NCI-H2196 (cell line): Measurements from ENCODE around the gene ZFHX3.

Experiments used
- DNase-seq: peaks from one replicate; lab custom pipeline; 2025; ENCODE audit not compliant: unreplicated experiment; lab: John Stamatoyannopoulos, UW

The ZFHX3 gene

GRCh38 chr16:73069581-73070262 lies 21.8 kb upstream of the ZFHX3 start:
- no peak for DNase-seq

GRCh38 chr16:73068541-73069401 lies 20.8 kb upstream of the ZFHX3 start:
- DNase-seq = peak; percentile 68

- no peak for DNase-seq
Observed at GRCh38 chr16:73067671-73068540, 20.0 kb upstream of the ZFHX3 start.

GRCh38 chr16:73066927-73067670 lies 19.2 kb upstream of the ZFHX3 start:
- no peak for DNase-seq

GRCh38 chr16:73066331-73066926 lies 18.5 kb upstream of the ZFHX3 start:
- DNase-seq = no peak

- no peak for DNase-seq
Observed at GRCh38 chr16:73065632-73066330, 17.9 kb upstream of the ZFHX3 start.

GRCh38 chr16:73064994-73065545 lies 17.1 kb upstream of the ZFHX3 start:
- no peak for DNase-seq

- no peak for DNase-seq
Observed at GRCh38 chr16:73064212-73064993, 16.5 kb upstream of the ZFHX3 start.

GRCh38 chr16:73063854-73064211 lies 15.9 kb upstream of the ZFHX3 start:
- DNase-seq = no peak

- no peak for DNase-seq
Observed at GRCh38 chr16:73062743-73063733, 15.1 kb upstream of the ZFHX3 start.

GRCh38 chr16:73062001-73062616 lies 14.2 kb upstream of the ZFHX3 start:
- DNase-seq = no peak

GRCh38 chr16:73060892-73061490 lies 13.1 kb upstream of the ZFHX3 start:
- no peak for DNase-seq

- DNase-seq = no peak
Observed at GRCh38 chr16:73059779-73060615, 12.1 kb upstream of the ZFHX3 start.

- DNase-seq = peak; percentile 44
Observed at GRCh38 chr16:73058616-73059409, 10.9 kb upstream of the ZFHX3 start.

- no peak for DNase-seq
Observed at GRCh38 chr16:73058221-73058615, 10.3 kb upstream of the ZFHX3 start.
